Measurements from ENCODE around the gene ZCCHC9. TPM values are rescaled to one million over a fixed set of nuclear protein-coding genes. Genes with fewer than 3 reads are reported as not detected.

The ZCCHC9 gene
- total RNA-seq, 2 experiments from 2014 or later, result 37.0 to 37.1 TPM

DNA sequence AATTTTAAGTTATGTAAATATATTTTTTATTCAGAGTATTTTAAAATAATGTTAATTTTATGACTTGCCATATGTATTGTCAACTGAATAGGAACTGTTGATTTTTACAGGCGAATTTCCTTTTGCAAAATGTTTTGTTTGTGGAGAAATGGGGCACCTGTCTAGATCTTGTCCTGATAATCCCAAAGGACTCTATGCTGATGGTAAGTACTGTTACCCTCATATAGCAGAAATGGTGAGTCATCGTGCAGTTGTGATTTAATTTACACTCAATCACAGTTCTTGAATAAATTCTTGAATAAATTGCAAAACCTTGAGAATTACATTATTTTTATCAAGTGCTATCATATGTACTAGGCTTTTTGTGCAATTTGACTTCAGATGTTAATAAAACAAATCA, 7.4 kb downstream of the ZCCHC9 start:
- Mint-ChIP-seq H3K27me3 (no peaks in the 10 kb centered on the region), H3K9me3 (no peaks in the 10 kb centered on the region), H3K4me1 (ENCODE audit: low read depth) (peaks cover 16% of the 10 kb centered on the region), H3K27ac (no peak overlapping the region), H3K36me3 (ENCODE audit: low read depth) (peaks cover 27% of the 10 kb centered on the region), H3K4me3 (no peak overlapping the region)
- ChIA-PET CTCF (interaction anchor here (1.5 kb wide), 1 partner anchor 9 kb away, joined by 4 read pairs; no protein-coding TSS in a partner anchor), POLR2A (interaction anchor here (1.8 kb wide), 1 partner anchor 7 kb away, joined by 7 read pairs; the partner anchor contains the start of gene ZCCHC9)
- ATAC-seq (no peak), DNase-seq (no peak)
- TF ChIP-seq CTCF (IDR thresholded peaks at IDR 0.05), result no peak
- intact Hi-C loops (cut with micrococcal nuclease), result no loop called here

GRCh38 chr5:81310402-81311063, 9.1 kb downstream of the ZCCHC9 start:
- ChIA-PET POLR2A (interaction anchor here (1.0 to 1.8 kb wide), 2 partner anchors 9 to 134 kb away, joined by 4 to 7 read pairs; partner anchors contain the start of gene ZCCHC9), CTCF (no interaction called here)
- Mint-ChIP-seq H3K36me3 (ENCODE audit: low read depth) (peaks cover 19% of the 10 kb centered on the region), H3K27me3 (no peaks in the 10 kb centered on the region), H3K4me3 (no peak overlapping the region), H3K27ac (no peak overlapping the region), H3K9me3 (no peaks in the 10 kb centered on the region), H3K4me1 (ENCODE audit: low read depth) (peaks cover 3% of the 10 kb centered on the region)
- ATAC-seq (no peak), DNase-seq (no peak)
- TF ChIP-seq CTCF (IDR thresholded peaks at IDR 0.05), result no peak
- intact Hi-C loops (cut with micrococcal nuclease), result no loop called here

GRCh38 chr5:81313278-81313677, 11.9 kb downstream of the ZCCHC9 start:
- Mint-ChIP-seq H3K36me3 (ENCODE audit: low read depth) (peaks cover 15% of the 10 kb centered on the region), H3K4me3 (no peak overlapping the region), H3K9me3 (no peaks in the 10 kb centered on the region), H3K27me3 (no peaks in the 10 kb centered on the region), H3K27ac (no peak overlapping the region), H3K4me1 (ENCODE audit: low read depth) (no peaks in the 10 kb centered on the region)
- DNase-seq (no peak), ATAC-seq (no peak)
- POLR2A ChIA-PET, result interaction anchor here (3.0 kb wide), 1 partner anchor 11 kb away, joined by 11 read pairs; the partner anchor contains the start of gene ZCCHC9
- intact Hi-C loops (cut with micrococcal nuclease), result no loop called here
- CTCF ChIA-PET, result no interaction called here
- TF ChIP-seq CTCF (IDR thresholded peaks at IDR 0.05), result no peak

DNA sequence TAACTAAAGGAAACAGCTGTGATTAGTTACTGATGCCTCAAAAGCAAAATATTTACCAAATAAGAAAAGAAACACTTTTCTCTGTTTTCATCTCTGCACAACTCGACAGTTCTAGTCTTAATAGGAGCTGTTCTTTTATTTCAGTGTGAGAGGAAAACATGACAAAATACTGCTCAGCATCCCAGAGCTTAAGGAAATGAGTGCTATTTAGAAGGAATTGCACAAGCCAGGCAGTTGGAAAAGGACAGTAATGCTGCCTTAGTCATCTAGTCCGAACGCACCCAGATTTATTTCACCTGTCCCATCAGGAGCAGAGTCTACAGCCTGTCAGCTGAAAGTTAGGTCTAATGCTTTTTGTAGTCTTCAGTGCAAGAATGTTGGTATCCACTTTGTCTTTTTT, 12.3 kb downstream of the ZCCHC9 start:
- Mint-ChIP-seq H3K4me3 (no peak overlapping the region), H3K9me3 (no peaks in the 10 kb centered on the region), H3K4me1 (ENCODE audit: low read depth) (no peaks in the 10 kb centered on the region), H3K27ac (no peak overlapping the region), H3K27me3 (no peaks in the 10 kb centered on the region), H3K36me3 (ENCODE audit: low read depth) (peaks cover 14% of the 10 kb centered on the region)
- no peak for ATAC-seq
- intact Hi-C loops (cut with micrococcal nuclease), result no loop called here
- TF ChIP-seq CTCF (IDR thresholded peaks at IDR 0.05), result no peak
- ChIA-PET CTCF (no interaction called here), POLR2A (interaction anchor here (3.0 kb wide), 1 partner anchor 12 kb away, joined by 11 read pairs; the partner anchor contains the start of gene ZCCHC9)
- DNase-seq, result no peak

DNA sequence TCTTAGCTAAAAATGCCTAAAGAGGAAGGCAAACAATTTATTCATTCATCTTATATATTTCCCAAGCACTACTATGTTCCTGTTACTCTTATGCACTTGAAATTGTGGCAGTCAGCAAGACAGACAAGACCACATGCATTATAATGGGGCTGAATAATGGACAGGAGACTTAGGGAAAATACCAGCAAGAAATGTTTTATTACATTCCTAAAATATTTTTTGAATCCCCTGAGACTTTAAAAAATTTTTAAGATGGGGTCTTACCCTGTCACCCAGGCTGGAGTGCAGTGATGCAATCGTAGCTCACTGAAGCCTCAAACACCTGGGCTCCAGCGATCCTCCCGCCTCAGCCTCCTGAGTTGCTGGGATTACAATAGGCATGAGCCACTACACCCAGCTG, 13.2 kb downstream of the ZCCHC9 start:
- H3K4me1 Mint-ChIP-seq (ENCODE audit: low read depth), result no peaks in the 10 kb centered on the region
- no peaks in the 10 kb centered on the region for H3K27me3 Mint-ChIP-seq
- POLR2A ChIA-PET, result interaction anchor here (3.0 kb wide), 1 partner anchor 13 kb away, joined by 11 read pairs; the partner anchor contains the start of gene ZCCHC9
- DNase-seq, result no peak
- H3K36me3 Mint-ChIP-seq (ENCODE audit: low read depth), result peaks cover 14% of the 10 kb centered on the region
- H3K9me3 Mint-ChIP-seq, result no peaks in the 10 kb centered on the region
- ATAC-seq, result no peak
- intact Hi-C loops (cut with micrococcal nuclease), result no loop called here
- CTCF ChIA-PET, result no interaction called here
- no peak overlapping the region for H3K27ac Mint-ChIP-seq
- no peak for TF ChIP-seq CTCF (IDR thresholded peaks at IDR 0.05)
- H3K4me3 Mint-ChIP-seq, result no peak overlapping the region

All from activated CD8-positive, alpha-beta T cell treated with anti-CD3 and anti-CD28 coated beads for 36 hours (primary cell).